AG10803 (cell line): Measurements from ENCODE around the gene MPZL1.

Experiments used
- DNase-seq: peaks from one replicate; pipeline ENCODE4 v3.0.0; 2010; ENCODE audit warnings: low read depth
- H3K4me3 ChIP-seq: 2 replicates; pipeline ENCODE4 v1.5.1; 2011; ENCODE audit warnings: mild to moderate bottlenecking, low read length, control low read depth
- TF ChIP-seq, protein P1 (sequence below): conservative IDR thresholded peaks from 2 replicates; pipeline ENCODE4 v1.5.1; 2011; ENCODE audit warnings: mild to moderate bottlenecking, low read length, control low read depth, inconsistent platforms

Gene MPZL1

GRCh38 chr1:167711797-167712196, 10.0 kb upstream of the MPZL1 start:
- DNase-seq: no peak
- TF ChIP-seq, protein P1, sequence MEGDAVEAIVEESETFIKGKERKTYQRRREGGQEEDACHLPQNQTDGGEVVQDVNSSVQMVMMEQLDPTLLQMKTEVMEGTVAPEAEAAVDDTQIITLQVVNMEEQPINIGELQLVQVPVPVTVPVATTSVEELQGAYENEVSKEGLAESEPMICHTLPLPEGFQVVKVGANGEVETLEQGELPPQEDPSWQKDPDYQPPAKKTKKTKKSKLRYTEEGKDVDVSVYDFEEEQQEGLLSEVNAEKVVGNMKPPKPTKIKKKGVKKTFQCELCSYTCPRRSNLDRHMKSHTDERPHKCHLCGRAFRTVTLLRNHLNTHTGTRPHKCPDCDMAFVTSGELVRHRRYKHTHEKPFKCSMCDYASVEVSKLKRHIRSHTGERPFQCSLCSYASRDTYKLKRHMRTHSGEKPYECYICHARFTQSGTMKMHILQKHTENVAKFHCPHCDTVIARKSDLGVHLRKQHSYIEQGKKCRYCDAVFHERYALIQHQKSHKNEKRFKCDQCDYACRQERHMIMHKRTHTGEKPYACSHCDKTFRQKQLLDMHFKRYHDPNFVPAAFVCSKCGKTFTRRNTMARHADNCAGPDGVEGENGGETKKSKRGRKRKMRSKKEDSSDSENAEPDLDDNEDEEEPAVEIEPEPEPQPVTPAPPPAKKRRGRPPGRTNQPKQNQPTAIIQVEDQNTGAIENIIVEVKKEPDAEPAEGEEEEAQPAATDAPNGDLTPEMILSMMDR: no peak
- no peak overlapping the region for H3K4me3 ChIP-seq

GRCh38 chr1:167713330-167714081, 8.3 kb upstream of the MPZL1 start:
- peak overlapping the region; percentile 95 for H3K4me3 ChIP-seq
- DNase-seq: no peak
- TF ChIP-seq, protein P1: no peak

DNA sequence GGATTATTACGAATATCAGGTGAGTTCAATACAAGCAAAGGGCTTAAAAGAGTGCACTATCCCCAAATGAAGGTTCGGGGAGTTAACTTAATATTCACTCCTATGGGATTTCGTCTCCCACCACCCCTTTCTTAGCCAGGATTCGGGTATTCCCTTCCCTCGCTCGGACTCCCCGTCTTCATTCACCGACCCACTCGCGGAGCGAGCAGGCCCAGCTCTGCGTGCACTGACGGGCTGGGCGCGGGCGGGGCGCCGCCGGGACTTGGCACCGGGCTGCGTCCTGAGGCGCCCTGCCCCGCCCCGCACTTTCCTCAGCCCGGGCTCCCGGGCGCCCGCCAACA, 7.7 kb upstream of the MPZL1 start:
- peak; percentile 90 for DNase-seq
- peak overlapping the region; percentile 95 for H3K4me3 ChIP-seq
- TF ChIP-seq, protein P1: no peak

GRCh38 chr1:167714439-167715156, 7.2 kb upstream of the MPZL1 start:
- TF ChIP-seq, protein P1: peak; percentile 26
- peak overlapping the region; percentile 95 for H3K4me3 ChIP-seq

DNA sequence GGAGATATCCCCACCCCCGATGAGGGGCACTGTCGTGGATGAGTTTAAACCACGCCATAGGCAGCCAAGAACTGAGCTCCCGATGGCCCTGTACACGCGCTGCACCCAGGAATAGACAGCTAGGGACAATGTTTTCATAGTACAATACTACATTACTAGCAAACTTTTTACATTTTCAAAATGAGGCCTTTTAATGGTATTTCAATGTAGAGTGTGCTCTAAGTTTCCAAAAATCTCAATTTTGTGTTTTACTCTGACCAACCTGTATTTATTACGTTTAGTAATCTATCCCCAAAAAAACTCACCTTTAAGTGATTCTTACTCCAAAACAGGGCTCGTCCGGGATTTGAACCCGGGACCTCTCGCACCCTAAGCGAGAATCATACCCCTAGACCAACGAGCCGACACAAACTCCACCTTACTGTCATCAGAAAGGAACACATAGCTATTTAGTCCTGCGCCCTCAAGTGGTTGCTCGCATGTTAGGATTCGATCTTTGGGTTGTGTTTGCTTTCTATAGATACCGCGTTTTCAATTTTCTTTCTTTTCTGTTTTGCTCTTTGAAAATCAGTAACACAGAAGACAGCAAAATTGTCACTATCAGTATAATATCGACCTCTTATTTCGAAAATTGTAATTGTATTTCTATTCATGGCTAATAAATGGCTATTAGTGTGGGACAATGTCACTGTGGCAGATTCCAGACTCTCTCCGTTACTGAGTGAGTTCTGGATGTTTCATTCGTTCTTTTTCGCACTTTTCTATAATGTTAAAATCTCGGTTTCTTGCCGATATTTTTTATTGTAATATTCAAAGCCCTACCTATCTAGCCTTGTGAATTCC, 6.4 kb upstream of the MPZL1 start:
- peak; percentile 82 for DNase-seq
- TF ChIP-seq, protein P1: peak; percentile 94
- peak overlapping the region; percentile 95 for H3K4me3 ChIP-seq

More at GRCh38 chr1:167714439-167715156, 7.2 kb upstream of the MPZL1 start:
- DNase-seq: peak; percentile 77

- TF ChIP-seq, protein P1: no peak
Measured at GRCh38 chr1:167716000-167716271, 5.8 kb upstream of the MPZL1 start.

More at GRCh38 chr1:167716000-167716271, 5.8 kb upstream of the MPZL1 start:
- H3K4me3 ChIP-seq: peak overlapping the region; percentile 71
- DNase-seq: no peak
